DND-41 (cell line): ENCODE results near the gene HOMER1.

Experiments
- ATAC-seq: fragments of 200-7000 bp; cut with Tn5 transposase; 3 replicates; pipeline ENCODE4 v1.9.1; 2021; ENCODE audit warnings: low read depth; ENCODE audit not compliant: insufficient read depth
- DNase-seq: peaks from one replicate; pipeline ENCODE4 v3.0.0-alpha.2; 2020
- H2AFZ ChIP-seq: 2 replicates; pipeline ENCODE4 v1.6.0; 2012; ENCODE audit warnings: low read depth, low read length
- H3K27ac ChIP-seq: 2 replicates; pipeline ENCODE4 v1.5.1; 2012; ENCODE audit warnings: low read length, inconsistent platforms
- H3K27me3 ChIP-seq: fragments of 200-600 bp; sonication (generic); 2 replicates; pipeline ENCODE4 v1.6.0; 2012; ENCODE audit warnings: low read length, mild to moderate bottlenecking, inconsistent platforms; ENCODE audit not compliant: insufficient read depth, poor library complexity
- H3K36me3 ChIP-seq: 2 replicates; pipeline ENCODE4 v1.5.1; 2012; ENCODE audit warnings: low read length, inconsistent platforms; ENCODE audit not compliant: insufficient read depth
- H3K4me1 ChIP-seq: 2 replicates; pipeline ENCODE4 v1.5.1; 2012; ENCODE audit warnings: mild to moderate bottlenecking, low read length; ENCODE audit not compliant: insufficient read depth
- H3K4me2 ChIP-seq: 2 replicates; pipeline ENCODE4 v1.6.0; 2012; ENCODE audit warnings: mild to moderate bottlenecking, moderate library complexity, low read length, inconsistent platforms; ENCODE audit not compliant: insufficient read depth
- H3K4me3 ChIP-seq, 2 experiments: fragments of 200-600 bp in 1 of 2; shearing (Covaris generic) in 1 of 2; 2 replicates each; pipeline ENCODE4 v1.5.1; 2012 to 2016; ENCODE audit warnings: inconsistent platforms in 2 of 2, low read length in 2 of 2, mild to moderate bottlenecking in 2 of 2, low read depth in 1 of 2, moderate library complexity in 1 of 2
- H3K79me2 ChIP-seq: 2 replicates; pipeline ENCODE4 v1.6.0; 2012; ENCODE audit warnings: low read length, inconsistent platforms; ENCODE audit not compliant: insufficient read depth
- H3K9ac ChIP-seq: 2 replicates; pipeline ENCODE4 v1.6.0; 2012; ENCODE audit warnings: low read depth, mild to moderate bottlenecking, inconsistent platforms, low read length, moderate library complexity
- H3K9me3 ChIP-seq: 2 replicates; pipeline ENCODE4 v1.5.1; 2012; ENCODE audit warnings: low read length, moderate library complexity, mild to moderate bottlenecking, inconsistent platforms; ENCODE audit not compliant: insufficient read depth, severe bottlenecking
- H4K20me1 ChIP-seq: 2 replicates; pipeline ENCODE4 v1.6.0; 2012; ENCODE audit warnings: low read length; ENCODE audit not compliant: insufficient read depth
- EZH2 ChIP-seq: IDR thresholded peaks from 3 replicates; pipeline ENCODE4 v1.6.1; 2012; ENCODE audit warnings: borderline replicate concordance, low read depth, mild to moderate bottlenecking, moderate library complexity, low read length, inconsistent platforms; ENCODE audit not compliant: severe bottlenecking
- TF ChIP-seq, protein P1 (sequence below): IDR thresholded peaks from 2 replicates; pipeline ENCODE4 v1.5.1; 2012; ENCODE audit warnings: borderline replicate concordance, low read length, moderate library complexity, mild to moderate bottlenecking; ENCODE audit not compliant: poor library complexity, severe bottlenecking; ENCODE audit errors: extremely low read depth

HOMER1 gene

DNA sequence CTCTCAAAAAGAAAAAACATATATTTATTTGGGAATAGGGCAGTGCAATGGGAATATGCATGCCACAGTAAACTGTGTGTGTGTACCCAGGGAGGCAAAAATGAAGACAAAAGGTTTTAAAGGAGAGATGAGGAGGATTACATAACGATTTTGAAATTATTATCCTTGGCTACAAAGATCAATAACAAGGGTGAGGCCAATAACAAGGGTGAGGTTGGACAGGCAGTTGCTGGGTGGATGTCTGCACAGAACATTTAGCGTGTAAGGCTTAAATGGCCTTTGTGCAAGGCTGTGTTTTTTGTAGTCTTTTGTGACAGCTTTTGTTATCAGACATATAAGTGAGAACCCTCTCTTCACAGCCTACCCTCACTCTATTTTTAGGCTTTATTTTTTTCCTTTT is 164.1 kb downstream of the HOMER1 start:
- H3K79me2 ChIP-seq, result no peaks in the 10 kb centered on the region
- H4K20me1 ChIP-seq, result no peaks in the 10 kb centered on the region
- no peaks in the 10 kb centered on the region for H3K9me3 ChIP-seq
- no peaks in the 10 kb centered on the region for H3K36me3 ChIP-seq
- H3K27ac ChIP-seq, result no peak overlapping the region
- H3K4me1 ChIP-seq, result no peaks in the 10 kb centered on the region
- no peak overlapping the region for H3K9ac ChIP-seq
- H3K4me3 ChIP-seq, result no peak overlapping the region
- no peaks in the 10 kb centered on the region for H3K27me3 ChIP-seq
- H3K4me2 ChIP-seq, result no peak overlapping the region
- no peak for TF ChIP-seq EZH2
- TF ChIP-seq, protein P1, sequence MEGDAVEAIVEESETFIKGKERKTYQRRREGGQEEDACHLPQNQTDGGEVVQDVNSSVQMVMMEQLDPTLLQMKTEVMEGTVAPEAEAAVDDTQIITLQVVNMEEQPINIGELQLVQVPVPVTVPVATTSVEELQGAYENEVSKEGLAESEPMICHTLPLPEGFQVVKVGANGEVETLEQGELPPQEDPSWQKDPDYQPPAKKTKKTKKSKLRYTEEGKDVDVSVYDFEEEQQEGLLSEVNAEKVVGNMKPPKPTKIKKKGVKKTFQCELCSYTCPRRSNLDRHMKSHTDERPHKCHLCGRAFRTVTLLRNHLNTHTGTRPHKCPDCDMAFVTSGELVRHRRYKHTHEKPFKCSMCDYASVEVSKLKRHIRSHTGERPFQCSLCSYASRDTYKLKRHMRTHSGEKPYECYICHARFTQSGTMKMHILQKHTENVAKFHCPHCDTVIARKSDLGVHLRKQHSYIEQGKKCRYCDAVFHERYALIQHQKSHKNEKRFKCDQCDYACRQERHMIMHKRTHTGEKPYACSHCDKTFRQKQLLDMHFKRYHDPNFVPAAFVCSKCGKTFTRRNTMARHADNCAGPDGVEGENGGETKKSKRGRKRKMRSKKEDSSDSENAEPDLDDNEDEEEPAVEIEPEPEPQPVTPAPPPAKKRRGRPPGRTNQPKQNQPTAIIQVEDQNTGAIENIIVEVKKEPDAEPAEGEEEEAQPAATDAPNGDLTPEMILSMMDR, result no peak
- DNase-seq, result no peak
- no peak overlapping the region for H2AFZ ChIP-seq
- no peak for ATAC-seq

DNA sequence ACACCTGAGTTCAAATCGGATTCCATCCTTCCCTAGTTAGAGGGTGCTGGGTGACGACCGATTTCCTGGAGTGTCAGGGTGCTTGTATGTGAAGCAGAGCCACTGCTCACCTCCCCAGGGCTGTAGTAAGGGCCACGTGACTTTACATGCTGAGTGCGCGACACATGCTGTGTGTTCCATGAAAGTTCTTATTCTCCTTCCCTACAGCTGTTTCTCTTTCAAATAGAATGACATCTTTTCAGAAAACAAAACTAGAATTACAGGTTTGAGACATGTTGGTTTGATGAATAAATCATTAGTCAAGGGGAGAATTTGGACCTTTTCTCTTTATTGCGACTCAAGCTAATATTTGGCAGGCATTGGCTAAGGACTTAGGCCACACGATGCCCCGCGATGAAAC is 164.9 kb downstream of the HOMER1 start:
- TF ChIP-seq EZH2, result no peak
- H3K36me3 ChIP-seq, result no peaks in the 10 kb centered on the region
- no peaks in the 10 kb centered on the region for H3K9me3 ChIP-seq
- H3K27ac ChIP-seq, result no peak overlapping the region
- no peak for ATAC-seq
- no peak overlapping the region for H3K4me2 ChIP-seq
- no peaks in the 10 kb centered on the region for H3K79me2 ChIP-seq
- H3K4me3 ChIP-seq, result no peak overlapping the region
- no peak for DNase-seq
- no peaks in the 10 kb centered on the region for H3K4me1 ChIP-seq
- H3K27me3 ChIP-seq, result no peaks in the 10 kb centered on the region
- no peak overlapping the region for H2AFZ ChIP-seq
- H4K20me1 ChIP-seq, result no peaks in the 10 kb centered on the region
- no peak overlapping the region for H3K9ac ChIP-seq

DNA sequence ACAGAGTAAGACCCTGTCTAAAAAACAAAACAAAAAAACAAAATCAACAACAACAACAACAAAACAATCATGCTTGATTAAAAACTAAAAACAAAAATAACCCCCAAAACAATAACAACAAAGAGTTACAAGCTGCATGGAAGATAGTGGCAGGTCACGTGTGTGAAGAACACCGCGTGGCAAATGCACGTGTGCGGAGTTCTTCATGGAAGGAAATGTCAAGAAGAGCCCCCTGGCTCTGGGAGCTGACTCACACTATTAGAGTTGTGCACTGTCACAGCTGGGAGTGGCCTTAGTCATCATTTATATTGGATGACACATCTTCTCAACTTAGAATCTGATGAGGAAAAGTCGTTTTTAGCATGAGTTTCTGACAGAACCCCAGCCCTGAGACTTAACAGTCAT is 167.5 kb downstream of the HOMER1 start:
- Histone ChIP-seq H2AFZ (no peak overlapping the region), H3K27ac (no peak overlapping the region), H3K4me2 (no peak overlapping the region), H3K9ac (no peak overlapping the region), H3K9me3 (no peaks in the 10 kb centered on the region), H4K20me1 (no peaks in the 10 kb centered on the region), H3K27me3 (no peaks in the 10 kb centered on the region), H3K4me1 (no peaks in the 10 kb centered on the region), H3K79me2 (no peaks in the 10 kb centered on the region), H3K36me3 (no peaks in the 10 kb centered on the region), H3K4me3 (no peak overlapping the region)
- DNase-seq (no peak), ATAC-seq (no peak)
- TF ChIP-seq, protein P1, result no peak
- no peak for TF ChIP-seq EZH2

DNA sequence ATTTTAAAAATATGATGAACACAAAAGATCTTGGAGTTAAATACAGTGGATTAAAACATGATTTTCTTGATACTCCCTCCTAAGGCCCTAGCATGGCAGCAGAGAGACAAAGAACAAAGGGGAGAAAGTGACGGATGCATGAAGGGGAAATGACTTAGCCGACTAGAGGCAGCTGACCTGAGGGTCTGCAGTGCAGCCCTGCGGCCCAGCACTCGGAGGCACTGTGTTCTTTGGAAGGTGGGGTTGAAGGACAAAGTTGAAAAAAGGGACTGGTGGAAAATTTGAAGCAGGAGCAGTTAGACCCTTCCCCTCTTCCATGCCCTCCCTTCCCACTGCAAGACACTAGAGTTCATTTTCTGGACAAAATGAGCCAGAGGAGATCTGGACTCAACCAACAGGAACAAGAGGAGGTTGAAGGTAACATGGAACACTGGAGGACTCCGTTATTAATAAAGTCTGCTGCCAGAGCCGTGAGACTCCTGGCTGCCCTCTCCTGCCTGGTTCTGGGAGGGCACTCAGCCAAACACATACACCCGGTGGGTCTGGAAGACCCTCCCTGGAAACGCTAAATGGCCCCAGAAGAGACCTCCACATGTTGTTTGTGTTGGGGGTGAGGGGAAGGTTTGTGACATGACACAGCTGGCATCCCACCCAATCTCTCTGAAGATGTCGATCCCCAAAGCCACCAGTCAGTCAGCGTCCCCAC is 179.9 kb downstream of the HOMER1 start:
- Histone ChIP-seq H3K36me3 (no peaks in the 10 kb centered on the region), H3K79me2 (no peaks in the 10 kb centered on the region), H3K4me2 (no peak overlapping the region), H3K4me3 (no peak overlapping the region), H3K27me3 (no peaks in the 10 kb centered on the region), H3K4me1 (no peaks in the 10 kb centered on the region), H4K20me1 (no peaks in the 10 kb centered on the region), H3K27ac (no peak overlapping the region), H3K9me3 (no peaks in the 10 kb centered on the region), H2AFZ (no peak overlapping the region), H3K9ac (no peak overlapping the region)
- ATAC-seq (no peak), DNase-seq (no peak)
- TF ChIP-seq, protein P1, result peak; percentile 20
- TF ChIP-seq EZH2, result no peak
